CD4-positive, alpha-beta T cell (primary cell): ENCODE results near the gene ACAP1. TPM values are rescaled to one million over a fixed set of nuclear protein-coding genes. Genes with fewer than 3 reads are reported as not detected.
A peak's percentile ranks its signal among the peaks of the same experiment; 100 is the strongest.

Experiments used
- ATAC-seq: fragments of 200-7000 bp; cut with Tn5 transposase; one replicate; pipeline ENCODE4 v1.10.0; 2022; ENCODE audit warnings: mild to moderate bottlenecking; ENCODE audit not compliant: poor library complexity
- CTCF ChIA-PET: fragments of 350-600 bp; sonication (Branson Sonifier 250); formaldehyde crosslinking; loops from one replicate; lab custom pipeline; 2021; ENCODE audit warnings: antibody characterized with exemption, inconsistent platforms; lab: Charles Lee
- POLR2A ChIA-PET: fragments of 350-600 bp; sonication (Branson Sonifier 250); formaldehyde crosslinking; loops from one replicate; lab custom pipeline; 2021; ENCODE audit warnings: antibody characterized with exemption, inconsistent platforms; lab: Charles Lee
- DNase-seq, 14 experiments: peaks; one replicate each; pipeline ENCODE4 v3.0.0-alpha.2; 2013 to 2020; ENCODE audit warnings: mixed read lengths in 2 of 14
- H3K27ac ChIP-seq, 2 donors: one replicate each; pipeline versions ENCODE4 v1.5.1 to v1.7.0; 2013; ENCODE audit warnings: low read length in 2 of 2, low read depth in 1 of 2, mild to moderate bottlenecking in 1 of 2
- H3K27me3 ChIP-seq, 2 experiments: 1 replicate in 1 of 2; 2 replicates in 1 of 2; pipeline versions ENCODE4 v1.6.1 to v1.7.0; 2013; ENCODE audit warnings: low read length in 2 of 2, control low read depth in 1 of 2, mild to moderate bottlenecking in 1 of 2, moderate library complexity in 1 of 2; ENCODE audit not compliant: insufficient read depth in 2 of 2, control insufficient read depth in 1 of 2
- H3K36me3 ChIP-seq: one replicate; pipeline ENCODE4 v1.6.1; 2013; ENCODE audit warnings: low read length, control low read depth; ENCODE audit not compliant: insufficient read depth
- H3K4me1 ChIP-seq: one replicate; pipeline ENCODE4 v1.6.1; 2013; ENCODE audit warnings: low read length, control low read depth; ENCODE audit not compliant: insufficient read depth
- H3K4me3 ChIP-seq: one replicate; pipeline ENCODE4 v1.5.1; 2013; ENCODE audit warnings: mild to moderate bottlenecking, low read length, moderate library complexity
- H3K9me3 ChIP-seq, 2 experiments: 1 replicate in 1 of 2; 2 replicates in 1 of 2; pipeline versions ENCODE4 v1.6.1 to v1.7.0; 2013; ENCODE audit warnings: low read length in 2 of 2, mild to moderate bottlenecking in 2 of 2, control low read depth in 1 of 2, moderate library complexity in 1 of 2; ENCODE audit not compliant: control insufficient read depth in 1 of 2, insufficient read depth in 1 of 2
- H3K27ac Mint-ChIP-seq: one replicate; pipeline ENCODE4 v1.8.0; 2020; ENCODE audit warnings: mixed read lengths
- H3K27me3 Mint-ChIP-seq: one replicate; pipeline ENCODE4 v1.8.0; 2021; ENCODE audit warnings: mixed read lengths
- H3K36me3 Mint-ChIP-seq: one replicate; pipeline ENCODE4 v1.8.0; 2021; ENCODE audit warnings: low read depth, mixed read lengths
- H3K4me1 Mint-ChIP-seq: one replicate; pipeline ENCODE4 v1.8.0; 2021; ENCODE audit warnings: low read depth, mixed read lengths
- H3K4me3 Mint-ChIP-seq: one replicate; pipeline ENCODE4 v1.8.0; 2020; ENCODE audit warnings: mild to moderate bottlenecking, mixed read lengths
- H3K9me3 Mint-ChIP-seq: one replicate; pipeline ENCODE4 v1.8.0; 2020; ENCODE audit warnings: mixed read lengths
- intact Hi-C, 2 experiments: fragments of 100-400 bp; cut with DNase I in 1 of 2; cut with micrococcal nuclease in 1 of 2; formaldehyde crosslinking; loops; one replicate each; pipeline versions ENCODE4 v1.15.1 to v1.9.0; 2023 to 2025; cut with DNase I, micrococcal nuclease
- polyA plus RNA-seq, 2 donors: library from polyadenylated mRNA; unstranded; fragments of 120-200 nt; gene quantifications; one replicate each; pipeline ENCODE4 v1.2.1, GENCODE V29; 2013
- total RNA-seq, 174 experiments: library from RNA in 2 of 174; stranded (reverse) in 2 of 174; gene quantifications; one replicate each; pipeline ENCODE4 v1.2.3 and lab custom pipeline; 2021 to 2026
- TF ChIP-seq, protein P1 (sequence below): fragments of 200-600 bp; IDR thresholded peaks from one replicate; pipeline ENCODE4 v1.8.0; 2022; ENCODE audit warnings: antibody characterized with exemption, mild to moderate bottlenecking

ACAP1 gene, protein sequence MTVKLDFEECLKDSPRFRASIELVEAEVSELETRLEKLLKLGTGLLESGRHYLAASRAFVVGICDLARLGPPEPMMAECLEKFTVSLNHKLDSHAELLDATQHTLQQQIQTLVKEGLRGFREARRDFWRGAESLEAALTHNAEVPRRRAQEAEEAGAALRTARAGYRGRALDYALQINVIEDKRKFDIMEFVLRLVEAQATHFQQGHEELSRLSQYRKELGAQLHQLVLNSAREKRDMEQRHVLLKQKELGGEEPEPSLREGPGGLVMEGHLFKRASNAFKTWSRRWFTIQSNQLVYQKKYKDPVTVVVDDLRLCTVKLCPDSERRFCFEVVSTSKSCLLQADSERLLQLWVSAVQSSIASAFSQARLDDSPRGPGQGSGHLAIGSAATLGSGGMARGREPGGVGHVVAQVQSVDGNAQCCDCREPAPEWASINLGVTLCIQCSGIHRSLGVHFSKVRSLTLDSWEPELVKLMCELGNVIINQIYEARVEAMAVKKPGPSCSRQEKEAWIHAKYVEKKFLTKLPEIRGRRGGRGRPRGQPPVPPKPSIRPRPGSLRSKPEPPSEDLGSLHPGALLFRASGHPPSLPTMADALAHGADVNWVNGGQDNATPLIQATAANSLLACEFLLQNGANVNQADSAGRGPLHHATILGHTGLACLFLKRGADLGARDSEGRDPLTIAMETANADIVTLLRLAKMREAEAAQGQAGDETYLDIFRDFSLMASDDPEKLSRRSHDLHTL
- total RNA-seq: 100 to 1,000 TPM; 565 to 575 TPM
- 293 TPM for polyA plus RNA-seq (2013, experiment 1 of 2)
- polyA plus RNA-seq (2013, experiment 2 of 2): 394 TPM
- 29.4 to 601 (median 194) reads per million in 172 experiments for total RNA-seq (lab: John Stamatoyannopoulos, UW)

DNA sequence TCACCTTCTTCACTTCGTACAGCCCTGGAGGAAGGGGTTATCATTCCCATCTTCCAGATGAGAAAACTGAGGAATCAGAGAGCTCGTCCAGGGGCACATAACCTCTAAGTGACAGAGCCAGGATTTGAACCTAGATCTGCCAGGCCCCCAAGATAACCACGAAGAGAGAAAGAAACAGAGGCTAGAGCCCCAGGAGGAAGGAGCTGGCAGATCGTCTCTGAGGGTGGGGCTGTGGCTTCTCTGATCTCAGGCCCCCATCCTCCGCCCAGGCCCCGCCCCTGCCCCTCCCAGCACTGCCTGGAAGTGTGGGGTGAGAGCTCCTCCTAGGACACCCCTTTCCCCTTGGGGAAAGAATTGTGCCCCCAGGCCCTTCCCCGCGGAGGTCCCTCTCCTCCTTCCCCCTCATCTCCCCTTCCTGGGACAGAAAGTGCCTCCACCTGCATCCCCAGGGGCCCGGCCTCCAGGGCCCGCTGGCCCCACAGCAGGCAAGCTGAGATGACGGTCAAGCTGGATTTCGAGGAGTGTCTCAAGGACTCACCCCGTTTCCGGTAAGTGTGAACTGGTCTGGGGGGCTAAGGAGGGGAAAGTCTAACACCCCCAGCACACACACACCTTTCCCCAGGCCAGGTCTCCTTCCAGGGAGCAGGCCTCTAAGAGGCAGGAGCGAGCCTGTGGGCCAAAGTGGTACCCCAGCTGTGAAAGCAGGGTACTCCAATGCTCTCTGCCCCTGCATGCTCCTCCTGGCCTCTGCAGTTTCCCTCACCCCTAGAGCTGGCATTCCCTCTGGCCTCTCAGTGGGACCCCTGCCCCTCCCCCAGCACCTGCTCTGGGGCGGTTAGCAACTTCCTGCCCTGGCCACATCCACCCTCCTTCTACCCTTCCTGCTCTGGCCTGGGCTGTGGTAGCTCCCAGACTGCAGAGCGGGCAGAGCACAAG, at the start of gene ACAP1:
Gene ACAP1, plus strand, starts transcription at position 290 of the 936 bp plus-strand sequence. Its CDS starts 206 bp downstream, at position 496.
- ChIA-PET CTCF (interaction anchor here (0.9 to 2.5 kb wide), 14 partner anchors 9 to 224 kb away, joined by 3 to 12 read pairs (median 4); partner anchors contain the start of genes GPS2, SENP3, SLC2A4 and TMEM95), POLR2A (interaction anchor here (0.7 to 6.2 kb wide), 34 partner anchors 9 to 350 kb away, joined by 3 to 96 read pairs (median 6); partner anchors contain the start of genes DVL2, FXR2, GABARAP and GPS2)
- Mint-ChIP-seq H3K36me3 (peaks cover 48% of the 10 kb centered on the region), H3K9me3 (no peaks in the 10 kb centered on the region), H3K4me1 (peaks cover 52% of the 10 kb centered on the region), H3K27me3 (no peaks in the 10 kb centered on the region), H3K4me3 (peak within 1 kb of the TSS; percentile 89), H3K27ac (peak within 1 kb of the TSS; percentile 91)
- H3K27ac ChIP-seq: peak within 1 kb of the TSS; percentile 55 to 64
- intact Hi-C loops: loop anchor here in 1 of 2 experiments (2.0 kb wide), 1 partner anchor 14 kb away; no protein-coding TSS in a partner anchor
- ATAC-seq (peak; percentile 96), DNase-seq (peak; percentile 75 to 95 (median 90))
- peak within 1 kb of the TSS; percentile 91 for H3K4me3 ChIP-seq
- H3K27me3 ChIP-seq: no peaks in the 10 kb centered on the region
- H3K4me1 ChIP-seq: peaks cover 88% of the 10 kb centered on the region
- H3K36me3 ChIP-seq: peaks cover 36% of the 10 kb centered on the region
- no peaks in the 10 kb centered on the region for H3K9me3 ChIP-seq
- TF ChIP-seq, protein P1, sequence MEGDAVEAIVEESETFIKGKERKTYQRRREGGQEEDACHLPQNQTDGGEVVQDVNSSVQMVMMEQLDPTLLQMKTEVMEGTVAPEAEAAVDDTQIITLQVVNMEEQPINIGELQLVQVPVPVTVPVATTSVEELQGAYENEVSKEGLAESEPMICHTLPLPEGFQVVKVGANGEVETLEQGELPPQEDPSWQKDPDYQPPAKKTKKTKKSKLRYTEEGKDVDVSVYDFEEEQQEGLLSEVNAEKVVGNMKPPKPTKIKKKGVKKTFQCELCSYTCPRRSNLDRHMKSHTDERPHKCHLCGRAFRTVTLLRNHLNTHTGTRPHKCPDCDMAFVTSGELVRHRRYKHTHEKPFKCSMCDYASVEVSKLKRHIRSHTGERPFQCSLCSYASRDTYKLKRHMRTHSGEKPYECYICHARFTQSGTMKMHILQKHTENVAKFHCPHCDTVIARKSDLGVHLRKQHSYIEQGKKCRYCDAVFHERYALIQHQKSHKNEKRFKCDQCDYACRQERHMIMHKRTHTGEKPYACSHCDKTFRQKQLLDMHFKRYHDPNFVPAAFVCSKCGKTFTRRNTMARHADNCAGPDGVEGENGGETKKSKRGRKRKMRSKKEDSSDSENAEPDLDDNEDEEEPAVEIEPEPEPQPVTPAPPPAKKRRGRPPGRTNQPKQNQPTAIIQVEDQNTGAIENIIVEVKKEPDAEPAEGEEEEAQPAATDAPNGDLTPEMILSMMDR: no peak

DNA sequence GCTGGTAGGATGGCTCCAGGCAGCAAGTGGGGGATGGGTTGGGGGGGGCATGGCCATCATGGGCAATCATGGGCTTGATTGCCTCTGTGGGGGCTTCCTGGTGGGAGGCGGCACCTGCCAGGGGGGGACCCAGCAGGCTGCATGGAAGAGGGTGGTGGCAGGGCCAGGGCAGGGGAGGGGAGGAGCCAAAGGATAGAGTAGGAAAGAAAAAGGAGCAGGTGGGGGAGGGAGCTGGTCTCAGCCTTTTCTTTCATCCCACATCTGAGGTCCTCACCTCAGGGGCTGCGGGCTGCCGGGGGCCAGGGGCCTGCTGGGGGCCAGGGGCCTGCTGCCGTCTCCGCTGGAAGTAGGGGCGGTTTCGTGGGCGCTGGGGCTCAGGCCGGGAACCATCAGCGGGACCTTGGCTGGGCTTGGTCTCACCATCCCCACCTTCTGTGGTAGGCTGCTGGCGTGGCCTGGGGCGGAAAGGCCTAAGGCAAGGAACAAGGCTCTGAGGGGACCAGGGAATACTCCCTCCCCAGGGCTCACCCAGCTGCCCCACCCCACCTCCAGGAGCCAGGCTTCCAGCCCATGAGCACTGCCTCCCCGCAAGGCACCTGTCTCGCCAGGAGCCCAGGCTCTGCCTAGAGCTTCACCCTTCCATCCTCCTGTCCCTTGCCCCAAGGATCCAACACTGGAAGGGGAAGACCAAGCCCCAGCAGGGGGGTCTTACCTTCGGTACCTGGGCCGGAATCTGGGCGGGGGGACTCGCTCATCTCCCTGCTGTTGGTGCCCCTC, 46.9 kb upstream of the ACAP1 start:
- ChIA-PET CTCF (interaction anchor here (1.3 kb wide), 1 partner anchor 7 kb away, joined by 4 read pairs; no protein-coding TSS in a partner anchor), POLR2A (no interaction called here)
- H3K9me3 Mint-ChIP-seq: no peaks in the 10 kb centered on the region
- TF ChIP-seq, protein P1: no peak
- Histone ChIP-seq H3K4me1 (peaks cover 10% of the 10 kb centered on the region), H3K9me3 (no peaks in the 10 kb centered on the region), H3K36me3 (no peaks in the 10 kb centered on the region), H3K27me3 (peaks cover 11 to 12% of the 10 kb centered on the region in 2 experiments), H3K27ac (no peak overlapping the region), H3K4me3 (no peak overlapping the region)
- no peak for ATAC-seq
- H3K4me1 Mint-ChIP-seq: peaks cover 6% of the 10 kb centered on the region
- no peak overlapping the region for H3K4me3 Mint-ChIP-seq
- H3K27ac Mint-ChIP-seq: no peak overlapping the region
- intact Hi-C loops: loop anchor here in 1 of 2 experiments (5.0 kb wide), 1 partner anchor 242 kb away; no protein-coding TSS in a partner anchor
- DNase-seq: no peak
- peaks cover 41% of the 10 kb centered on the region for H3K27me3 Mint-ChIP-seq
- no peaks in the 10 kb centered on the region for H3K36me3 Mint-ChIP-seq
